Gastrocnemius medialis (tissue), 4 donors: Measurements from ENCODE around the gene LRMDA. TPM values are rescaled to one million over a fixed set of nuclear protein-coding genes. Genes with fewer than 3 reads are reported as not detected.
A peak's percentile ranks its signal among the peaks of the same experiment; 100 is the strongest.

Experiments
- ATAC-seq, 2 donors: fragments of 150-250 bp; one replicate each; pipeline ENCODE4 v1.9.1; 2016
- DNase-seq, 2 donors: peaks; one replicate each; pipeline ENCODE4 v3.0.0-alpha.2; 2019
- H3K27ac ChIP-seq, 4 donors: fragments of 200-600 bp; sonication (generic); 1 replicate in 1 of 4; 2 replicates in 3 of 4; pipeline ENCODE4 v1.5.1; 2016 to 2018; ENCODE audit warnings: mild to moderate bottlenecking in 2 of 4, moderate library complexity in 1 of 4
- H3K27me3 ChIP-seq, 3 donors: fragments of 200-600 bp; sonication (generic) in 2 of 3; 1 replicate in 1 of 3; 2 replicates in 2 of 3; pipeline versions ENCODE4 v1.5.1 to v1.6.0; 2016 to 2019; ENCODE audit warnings: mild to moderate bottlenecking in 1 of 3, moderate library complexity in 1 of 3
- H3K36me3 ChIP-seq, 2 donors: fragments of 200-600 bp; sonication (generic) in 1 of 2; one replicate each; pipeline ENCODE4 v1.5.1; 2017 to 2018
- H3K4me1 ChIP-seq, 2 donors: fragments of 200-600 bp; sonication (generic) in 1 of 2; one replicate each; pipeline ENCODE4 v1.5.1; 2016 to 2017; ENCODE audit warnings: mild to moderate bottlenecking in 2 of 2
- H3K4me3 ChIP-seq, 4 donors: fragments of 200-600 bp; sonication (generic) in 3 of 4; 1 replicate in 1 of 4; 2 replicates in 3 of 4; pipeline ENCODE4 v1.5.1; 2016 to 2019; ENCODE audit warnings: mild to moderate bottlenecking in 2 of 4
- H3K9me3 ChIP-seq, 3 donors: fragments of 200-600 bp; sonication (generic) in 2 of 3; 1 replicate in 1 of 3; 2 replicates in 2 of 3; pipeline ENCODE4 v1.5.1; 2016 to 2019
- POLR2A ChIP-seq, 2 donors: fragments of 450-650 bp; IDR thresholded peaks; one replicate each; pipeline ENCODE4 v1.6.1; 2017; ENCODE audit warnings: antibody characterized with exemption in 2 of 2, mild to moderate bottlenecking in 2 of 2, moderate library complexity in 2 of 2
- in situ Hi-C, 4 donors: fragments of 200-750 bp; cut with MboI; loops; one replicate each; pipeline versions ENCODE4 v1.15.0 to v1.8.0; 2017; ENCODE audit warnings: low sequenced_read_pairs in 4 of 4
- intact Hi-C: fragments of 100-400 bp; cut with DNase I; formaldehyde crosslinking; loops from one replicate; pipeline ENCODE4 v1.15.1; 2023; ENCODE audit warnings: low total_unique reads
- total RNA-seq, 4 donors: library from RNA; depleted of rRNA; stranded (reverse); fragments of >200 nt; gene quantifications; one replicate each; pipeline versions ENCODE4 v1.1.0 to v1.2.3, GENCODE V29; 2016
- TF ChIP-seq, protein P1 (sequence below), 5 experiments: fragments of 450-650 bp in 3 of 5; fragments of 200-600 bp in 2 of 5; sonication (generic) in 2 of 5; IDR thresholded peaks in 4 of 5; conservative IDR thresholded peaks in 1 of 5; 1 replicate in 4 of 5; 2 replicates in 1 of 5; pipeline ENCODE4 v1.5.1; 2016 to 2019; ENCODE audit warnings: antibody characterized with exemption in 5 of 5, mild to moderate bottlenecking in 3 of 5, moderate library complexity in 3 of 5

The LRMDA gene
- total RNA-seq, 4 donors from 2014 or later: 0.80 to 4.5 (median 1.4) TPM

- no peak for ATAC-seq
- Histone ChIP-seq H3K4me1 (no peaks in the 10 kb centered on the region), H3K36me3 (no peaks in the 10 kb centered on the region), H3K27me3 (no peaks in the 10 kb centered on the region), H3K4me3 (no peak overlapping the region), H3K9me3 (no peaks in the 10 kb centered on the region), H3K27ac (no peak overlapping the region)
- in situ Hi-C loops: no loop called here
- DNase-seq: no peak
- no peak for TF ChIP-seq POLR2A (IDR thresholded peaks at IDR 0.05)
- TF ChIP-seq, protein P1, sequence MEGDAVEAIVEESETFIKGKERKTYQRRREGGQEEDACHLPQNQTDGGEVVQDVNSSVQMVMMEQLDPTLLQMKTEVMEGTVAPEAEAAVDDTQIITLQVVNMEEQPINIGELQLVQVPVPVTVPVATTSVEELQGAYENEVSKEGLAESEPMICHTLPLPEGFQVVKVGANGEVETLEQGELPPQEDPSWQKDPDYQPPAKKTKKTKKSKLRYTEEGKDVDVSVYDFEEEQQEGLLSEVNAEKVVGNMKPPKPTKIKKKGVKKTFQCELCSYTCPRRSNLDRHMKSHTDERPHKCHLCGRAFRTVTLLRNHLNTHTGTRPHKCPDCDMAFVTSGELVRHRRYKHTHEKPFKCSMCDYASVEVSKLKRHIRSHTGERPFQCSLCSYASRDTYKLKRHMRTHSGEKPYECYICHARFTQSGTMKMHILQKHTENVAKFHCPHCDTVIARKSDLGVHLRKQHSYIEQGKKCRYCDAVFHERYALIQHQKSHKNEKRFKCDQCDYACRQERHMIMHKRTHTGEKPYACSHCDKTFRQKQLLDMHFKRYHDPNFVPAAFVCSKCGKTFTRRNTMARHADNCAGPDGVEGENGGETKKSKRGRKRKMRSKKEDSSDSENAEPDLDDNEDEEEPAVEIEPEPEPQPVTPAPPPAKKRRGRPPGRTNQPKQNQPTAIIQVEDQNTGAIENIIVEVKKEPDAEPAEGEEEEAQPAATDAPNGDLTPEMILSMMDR (IDR thresholded peaks at IDR 0.05 in 4 of 5, conservative IDR thresholded peaks at IDR 0.05 in 1 of 5): no peak
- intact Hi-C loops: no loop called here
Measured at GRCh38 chr10:76333326-76333725, 901.9 kb downstream of the LRMDA start.

GRCh38 chr10:76333796-76334195, 902.4 kb downstream of the LRMDA start:
- Histone ChIP-seq H3K27ac (peak overlapping the region in 2 of 4 donors; percentile 10 to 16), H3K36me3 (no peaks in the 10 kb centered on the region), H3K4me1 (no peaks in the 10 kb centered on the region), H3K4me3 (no peak overlapping the region), H3K27me3 (no peaks in the 10 kb centered on the region), H3K9me3 (no peaks in the 10 kb centered on the region)
- intact Hi-C loops (no loop called here), in situ Hi-C loops (no loop called here)
- DNase-seq (no peak), ATAC-seq (no peak)
- TF ChIP-seq POLR2A (IDR thresholded peaks at IDR 0.05): no peak
- TF ChIP-seq, protein P1 (IDR thresholded peaks at IDR 0.05 in 4 of 5, conservative IDR thresholded peaks at IDR 0.05 in 1 of 5): no peak

DNA sequence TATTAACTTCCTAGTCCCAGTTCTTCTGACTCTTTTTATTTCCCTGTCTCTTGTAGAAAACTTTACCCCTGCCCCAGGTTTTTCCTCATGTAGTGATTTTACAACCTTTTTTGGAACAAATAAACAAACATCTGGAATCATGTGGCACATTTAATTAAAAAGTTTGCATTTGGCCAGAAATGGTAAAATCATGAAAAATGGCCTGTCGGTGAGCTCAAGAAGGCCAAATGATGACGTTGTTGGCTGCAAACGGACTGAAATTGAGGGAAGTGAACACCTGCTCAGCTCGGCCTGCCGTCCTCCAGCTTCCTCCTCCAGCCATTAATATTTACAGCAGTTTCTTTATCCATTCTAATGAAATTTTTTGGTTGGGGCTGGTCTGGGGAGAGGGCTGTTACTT, 902.8 kb downstream of the LRMDA start:
- no peaks in the 10 kb centered on the region for H3K27me3 ChIP-seq
- H3K27ac ChIP-seq: peak overlapping the region in 2 of 4 donors; percentile 16 to 26
- DNase-seq: no peak
- TF ChIP-seq POLR2A (IDR thresholded peaks at IDR 0.05): no peak
- TF ChIP-seq, protein P1 (IDR thresholded peaks at IDR 0.05 in 4 of 5, conservative IDR thresholded peaks at IDR 0.05 in 1 of 5): no peak
- H3K4me1 ChIP-seq: no peaks in the 10 kb centered on the region
- no peak for ATAC-seq
- in situ Hi-C loops: no loop called here
- H3K4me3 ChIP-seq: no peak overlapping the region
- intact Hi-C loops: no loop called here
- no peaks in the 10 kb centered on the region for H3K9me3 ChIP-seq
- H3K36me3 ChIP-seq: no peaks in the 10 kb centered on the region

DNA sequence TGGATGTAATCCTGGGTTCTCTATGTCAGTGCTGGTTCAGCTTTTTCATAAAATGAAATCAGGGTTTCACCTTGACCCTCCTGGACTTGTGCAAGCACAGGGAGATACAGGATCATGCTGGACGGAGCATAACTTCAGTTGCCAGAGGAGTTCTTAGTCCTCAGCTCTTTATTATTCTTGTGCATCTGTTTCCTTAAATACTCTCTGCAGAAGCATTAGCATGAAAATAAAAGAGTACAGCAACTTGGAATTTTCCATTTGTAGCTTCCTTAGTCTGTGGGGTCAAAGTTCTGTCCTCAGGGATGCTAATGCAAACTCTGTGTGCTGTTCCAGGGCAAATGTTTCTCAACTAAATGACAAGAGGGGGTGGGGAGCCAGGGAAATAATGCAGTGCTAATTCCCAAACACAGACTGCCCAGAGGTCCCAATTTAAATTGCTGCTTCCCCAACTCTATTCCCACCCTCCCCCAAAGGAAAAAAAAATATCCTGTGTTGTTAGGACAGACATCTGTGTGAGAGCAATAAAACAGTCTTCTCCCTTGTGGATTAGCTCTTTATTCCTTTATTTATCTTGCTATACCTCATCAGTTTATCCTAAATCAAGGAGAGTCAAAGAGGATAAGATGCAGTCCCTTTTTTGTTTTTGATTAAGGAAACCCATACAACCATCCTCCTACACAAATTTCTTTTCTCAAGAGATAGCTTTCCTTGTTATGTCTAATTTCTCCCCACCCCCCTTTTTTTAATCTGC, 905.0 kb downstream of the LRMDA start:
- intact Hi-C loops: no loop called here
- ATAC-seq (peak; percentile 39 to 50), DNase-seq (no peak)
- no peaks in the 10 kb centered on the region for H3K27me3 ChIP-seq
- no peaks in the 10 kb centered on the region for H3K9me3 ChIP-seq
- no peaks in the 10 kb centered on the region for H3K4me1 ChIP-seq
- no peaks in the 10 kb centered on the region for H3K36me3 ChIP-seq
- in situ Hi-C loops: no loop called here
- no peak overlapping the region for H3K4me3 ChIP-seq
- TF ChIP-seq POLR2A (IDR thresholded peaks at IDR 0.05): no peak
- TF ChIP-seq, protein P1 (IDR thresholded peaks at IDR 0.05 in 4 of 5, conservative IDR thresholded peaks at IDR 0.05 in 1 of 5): no peak
- H3K27ac ChIP-seq: peak overlapping the region in 3 of 4 donors; percentile 27 to 42 (median 36)
